ENCODE measurements around the gene POLR2E. TPM values are rescaled to one million over a fixed set of nuclear protein-coding genes. Genes with fewer than 3 reads are reported as not detected.

Gene POLR2E
- total and polyA plus RNA-seq, 10 of the 15 experiments (the other 5 are each of a cell fraction or from before 2014, with no cell fraction given) = 4.0 to 487 (median 200) TPM

- H3K9ac ChIP-seq (ENCODE audit: control insufficient read depth, insufficient read depth, low read length) = peak overlapping the region; percentile 74
- H4K20me1 ChIP-seq (ENCODE audit: control insufficient read depth, insufficient read depth) = no peaks in the 10 kb centered on the region; the same call in 1 of the 2 replicates
- peak overlapping the region; percentile 75 for H3K4me2 ChIP-seq (ENCODE audit: control insufficient read depth, insufficient read depth)
- no peak for ATAC-seq
- CTCF ChIA-PET = no interaction called here
- intact Hi-C loops (cut with micrococcal nuclease; ENCODE audit: unreplicated experiment) = no loop called here
- H2AFZ ChIP-seq (ENCODE audit: control insufficient read depth, low read depth, low read length) = no peak overlapping the region
- SMC1A ChIA-PET (ENCODE audit: uncharacterized antibody, unreplicated experiment) = interaction anchor here (1.2 kb wide), 1 partner anchor 181 kb away, joined by 3 read pairs; no protein-coding TSS in a partner anchor
- H3K79me2 ChIP-seq (ENCODE audit: control insufficient read depth, insufficient read depth, low read length) = peaks cover 9% of the 10 kb centered on the region
- TF ChIP-seq EZH2 (IDR thresholded peaks at IDR 0.05; ENCODE audit: borderline replicate concordance, control insufficient read depth, low read depth, low read length) (no peak), NKRF (conservative IDR thresholded peaks at IDR 0.05) (no peak), CEBPB (IDR thresholded peaks at IDR 0.05; ENCODE audit: borderline replicate concordance in 1 of 2, low read depth in 2 of 2, low read length in 2 of 2) (no peak), MLLT1 (IDR thresholded peaks at IDR 0.05) (peak; percentile 63; the same call in 1 of the 2 replicates), POLR2A (IDR thresholded peaks at IDR 0.05; ENCODE audit: low read depth, low read length) (peak; percentile 8; the same call in 1 of the 2 replicates)
- FAIRE-seq = no peak
- 31% methylated on average over 62 of the region's 69 CpGs for WGBS (ENCODE audit: insufficient coverage, insufficient replicate concordance, low lambda C conversion rate, missing lambda C conversion rate)
- H3K27me3 ChIP-seq (replicated peaks in 1 of 2; ENCODE audit: control insufficient read depth in 2 of 2, insufficient read depth in 2 of 2, low read length in 1 of 2) = no peaks in the 10 kb centered on the region
- peaks cover 26% of the 10 kb centered on the region for H3K4me1 ChIP-seq (ENCODE audit: control insufficient read depth, insufficient read depth, low read length)
- no peak for DNase-seq (ENCODE audit: low read depth, low spot score)
- peak overlapping the region; percentile 91 for H3K4me3 ChIP-seq
- peaks cover 0 to 13% of the 10 kb centered on the region in 2 experiments; a peak in 2 of 4 replicates for H3K36me3 ChIP-seq (ENCODE audit: control insufficient read depth in 2 of 2, insufficient read depth in 2 of 2, low read length in 1 of 2)
- POLR2A ChIA-PET = interaction anchor here (3.2 to 3.3 kb wide), 2 partner anchors 12 to 30 kb away, joined by 24 to 25 read pairs; no protein-coding TSS in a partner anchor
- BruUV-seq (replicated peaks) = TSS peak; percentile 78
- RAD21 ChIA-PET (ENCODE audit: unreplicated experiment) = interaction anchor here (0.9 to 1.8 kb wide), 2 partner anchors 38 to 41 kb away, joined by 5 to 6 read pairs; partner anchors contain the start of gene ARHGAP45
- H3K9me3 ChIP-seq (replicated peaks; ENCODE audit: control insufficient read depth, insufficient read depth, low read length) = no peaks in the 10 kb centered on the region; the same call in 2 of the 3 replicates
- peak overlapping the region; percentile 87 for H3K27ac ChIP-seq (ENCODE audit: control insufficient read depth, insufficient read depth)
- in situ Hi-C loops (cut with MboI) = loop anchor here (5.0 kb wide), 1 partner anchor 97 kb away; no protein-coding TSS in a partner anchor
These were observed 10.1 kb upstream of the POLR2E start for GRCh38 chr19:1105008-1105872.

All from GM12878 (cell line).